ENCODE data around the gene GLO1.

The GLO1 gene

DNA sequence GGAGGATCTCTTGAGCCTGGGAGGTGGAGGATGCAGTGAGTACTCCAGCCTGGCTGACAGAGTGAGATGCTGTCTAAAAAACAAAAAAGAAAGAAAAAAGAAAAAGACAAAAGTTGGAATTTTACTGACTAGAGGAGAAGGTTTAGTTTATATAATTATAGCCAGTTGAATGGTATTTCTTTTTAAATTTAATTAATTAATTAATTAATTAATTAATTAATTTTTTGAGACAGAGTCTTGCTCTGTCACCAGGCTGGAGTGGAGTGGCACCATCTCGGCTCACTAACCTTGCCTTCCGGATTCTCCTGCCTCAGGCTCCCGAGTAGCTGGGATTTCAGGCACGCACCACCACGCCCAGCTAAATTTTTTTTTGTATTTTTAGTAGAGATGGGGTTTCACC is 20.8 kb upstream of the GLO1 start:
- TF ChIP-seq FOXP2 (optimal IDR thresholded peaks at IDR 0.05; ENCODE audit: borderline replicate concordance, extremely low read depth, extremely low read length, insufficient read depth) (no peak), SIN3A (IDR thresholded peaks at IDR 0.05; ENCODE audit: borderline replicate concordance, insufficient read depth, low read length) (no peak), POLR2AphosphoS5 (IDR thresholded peaks at IDR 0.05; ENCODE audit: low read depth, low read length) (no peak), TAF1 (IDR thresholded peaks at IDR 0.05; ENCODE audit: borderline replicate concordance, insufficient read depth, low read length) (no peak)
- TF ChIP-seq, protein P1, sequence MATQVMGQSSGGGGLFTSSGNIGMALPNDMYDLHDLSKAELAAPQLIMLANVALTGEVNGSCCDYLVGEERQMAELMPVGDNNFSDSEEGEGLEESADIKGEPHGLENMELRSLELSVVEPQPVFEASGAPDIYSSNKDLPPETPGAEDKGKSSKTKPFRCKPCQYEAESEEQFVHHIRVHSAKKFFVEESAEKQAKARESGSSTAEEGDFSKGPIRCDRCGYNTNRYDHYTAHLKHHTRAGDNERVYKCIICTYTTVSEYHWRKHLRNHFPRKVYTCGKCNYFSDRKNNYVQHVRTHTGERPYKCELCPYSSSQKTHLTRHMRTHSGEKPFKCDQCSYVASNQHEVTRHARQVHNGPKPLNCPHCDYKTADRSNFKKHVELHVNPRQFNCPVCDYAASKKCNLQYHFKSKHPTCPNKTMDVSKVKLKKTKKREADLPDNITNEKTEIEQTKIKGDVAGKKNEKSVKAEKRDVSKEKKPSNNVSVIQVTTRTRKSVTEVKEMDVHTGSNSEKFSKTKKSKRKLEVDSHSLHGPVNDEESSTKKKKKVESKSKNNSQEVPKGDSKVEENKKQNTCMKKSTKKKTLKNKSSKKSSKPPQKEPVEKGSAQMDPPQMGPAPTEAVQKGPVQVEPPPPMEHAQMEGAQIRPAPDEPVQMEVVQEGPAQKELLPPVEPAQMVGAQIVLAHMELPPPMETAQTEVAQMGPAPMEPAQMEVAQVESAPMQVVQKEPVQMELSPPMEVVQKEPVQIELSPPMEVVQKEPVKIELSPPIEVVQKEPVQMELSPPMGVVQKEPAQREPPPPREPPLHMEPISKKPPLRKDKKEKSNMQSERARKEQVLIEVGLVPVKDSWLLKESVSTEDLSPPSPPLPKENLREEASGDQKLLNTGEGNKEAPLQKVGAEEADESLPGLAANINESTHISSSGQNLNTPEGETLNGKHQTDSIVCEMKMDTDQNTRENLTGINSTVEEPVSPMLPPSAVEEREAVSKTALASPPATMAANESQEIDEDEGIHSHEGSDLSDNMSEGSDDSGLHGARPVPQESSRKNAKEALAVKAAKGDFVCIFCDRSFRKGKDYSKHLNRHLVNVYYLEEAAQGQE (IDR thresholded peaks at IDR 0.05; ENCODE audit: insufficient read depth in 1 of 2, low read depth in 2 of 2, low read length in 2 of 2): no peak

DNA sequence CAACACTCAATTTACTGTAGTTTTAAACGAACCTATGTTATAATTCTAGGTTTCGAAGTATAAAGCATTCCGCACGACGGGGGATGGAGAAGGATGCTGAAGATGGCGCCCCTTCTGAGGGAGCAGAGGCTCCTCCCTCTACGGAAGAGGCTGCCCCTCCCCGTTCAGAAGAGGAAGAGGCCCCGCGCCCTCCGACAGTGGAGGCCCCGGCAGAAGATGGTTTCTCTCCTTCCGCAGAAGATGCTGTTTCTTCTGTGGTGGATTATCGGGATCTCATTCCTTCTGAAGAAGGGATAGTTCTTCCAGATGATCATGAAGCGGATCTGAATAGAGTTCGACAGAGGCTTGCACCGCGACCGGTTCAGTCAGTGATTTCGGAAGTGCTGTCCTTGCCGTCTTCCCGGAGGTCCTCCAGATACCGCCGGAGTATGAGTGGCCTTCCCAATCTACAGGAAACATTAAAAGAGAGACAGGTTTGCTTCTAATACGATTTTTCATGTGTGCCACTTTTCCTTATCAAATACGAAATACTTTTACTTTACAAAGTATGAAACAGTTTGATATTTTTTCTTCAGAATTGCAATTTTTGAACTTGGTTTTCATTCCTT is 19.9 kb upstream of the GLO1 start:
- no peak for TF ChIP-seq FOXP2 (optimal IDR thresholded peaks at IDR 0.05; ENCODE audit: borderline replicate concordance, extremely low read depth, extremely low read length, insufficient read depth)
- no peak for TF ChIP-seq POLR2AphosphoS5 (IDR thresholded peaks at IDR 0.05; ENCODE audit: low read depth, low read length)
- TF ChIP-seq SIN3A (IDR thresholded peaks at IDR 0.05; ENCODE audit: borderline replicate concordance, insufficient read depth, low read length): no peak
- TF ChIP-seq, protein P1 (IDR thresholded peaks at IDR 0.05; ENCODE audit: insufficient read depth in 1 of 2, low read depth in 2 of 2, low read length in 2 of 2): no peak
- no peak for TF ChIP-seq TAF1 (IDR thresholded peaks at IDR 0.05; ENCODE audit: borderline replicate concordance, insufficient read depth, low read length)

DNA sequence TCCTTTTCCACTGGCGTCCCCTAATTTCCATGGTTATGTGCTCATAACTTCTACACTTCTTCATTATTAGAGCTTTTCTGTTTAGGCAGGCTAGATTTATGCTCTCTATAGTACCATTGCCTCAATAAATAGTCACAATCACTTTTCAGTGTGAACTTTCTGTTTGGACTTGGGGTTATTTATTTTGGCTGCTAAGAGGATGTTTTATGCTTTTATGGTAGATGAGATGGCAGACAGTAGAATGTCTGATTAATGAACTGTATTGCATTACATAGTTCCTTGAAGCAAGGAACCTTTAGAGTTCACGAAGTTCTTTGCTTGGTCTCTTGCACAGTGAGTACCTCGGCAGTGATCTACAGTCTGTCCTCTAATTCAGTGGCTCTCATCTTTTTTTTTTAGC is 19.1 kb upstream of the GLO1 start:
- TF ChIP-seq, protein P1 (IDR thresholded peaks at IDR 0.05; ENCODE audit: insufficient read depth in 1 of 2, low read depth in 2 of 2, low read length in 2 of 2): no peak
- no peak for TF ChIP-seq POLR2AphosphoS5 (IDR thresholded peaks at IDR 0.05; ENCODE audit: low read depth, low read length)

DNA sequence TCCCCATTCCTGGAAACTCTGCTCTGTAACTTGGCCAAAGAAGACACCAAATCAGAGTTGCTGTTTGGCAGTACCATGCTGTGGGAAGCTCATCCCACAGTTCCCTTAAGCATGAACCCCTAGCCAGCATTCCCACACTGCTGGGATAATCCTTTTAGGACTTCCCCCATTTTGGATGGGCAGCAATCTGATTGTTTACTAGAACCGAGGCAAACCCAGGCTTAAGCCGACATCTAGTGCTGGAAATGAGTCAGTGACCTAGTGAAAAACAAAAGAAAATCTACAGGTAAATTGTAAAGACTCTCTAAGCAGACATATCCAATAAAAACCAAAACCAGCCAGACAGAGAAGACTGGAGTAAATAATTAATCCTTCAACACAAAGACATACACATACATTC is 17.4 kb upstream of the GLO1 start:
- TF ChIP-seq, protein P1 (IDR thresholded peaks at IDR 0.05; ENCODE audit: insufficient read depth in 1 of 2, low read depth in 2 of 2, low read length in 2 of 2): no peak
- no peak for TF ChIP-seq SIN3A (IDR thresholded peaks at IDR 0.05; ENCODE audit: borderline replicate concordance, insufficient read depth, low read length)
- no peak for TF ChIP-seq FOXP2 (optimal IDR thresholded peaks at IDR 0.05; ENCODE audit: borderline replicate concordance, extremely low read depth, extremely low read length, insufficient read depth)
- TF ChIP-seq TAF1 (IDR thresholded peaks at IDR 0.05; ENCODE audit: borderline replicate concordance, insufficient read depth, low read length): no peak
- TF ChIP-seq POLR2AphosphoS5 (IDR thresholded peaks at IDR 0.05; ENCODE audit: low read depth, low read length): no peak

DNA sequence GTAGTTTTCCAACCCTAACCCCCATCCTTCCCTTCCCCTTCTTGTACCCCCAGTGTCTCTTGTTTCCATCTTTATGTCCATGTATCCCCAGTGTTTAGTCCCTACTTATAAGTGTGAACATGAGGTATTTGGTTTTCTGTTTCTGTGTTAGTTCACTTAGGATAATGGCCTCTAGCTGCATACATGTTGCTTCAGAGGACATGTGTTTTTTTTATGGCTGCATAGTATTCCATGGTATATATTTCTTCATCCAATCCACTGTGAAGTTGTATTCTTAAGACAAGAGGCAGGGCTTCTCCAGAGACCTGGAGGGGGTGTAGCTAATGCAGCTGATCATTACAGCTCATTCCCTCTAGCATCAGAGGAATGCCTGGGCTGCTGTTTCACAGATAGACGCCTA is 16.4 kb upstream of the GLO1 start:
- TF ChIP-seq, protein P1 (IDR thresholded peaks at IDR 0.05; ENCODE audit: insufficient read depth in 1 of 2, low read depth in 2 of 2, low read length in 2 of 2): no peak
- TF ChIP-seq FOXP2 (optimal IDR thresholded peaks at IDR 0.05; ENCODE audit: borderline replicate concordance, extremely low read depth, extremely low read length, insufficient read depth) (no peak), TAF1 (IDR thresholded peaks at IDR 0.05; ENCODE audit: borderline replicate concordance, insufficient read depth, low read length) (no peak), POLR2AphosphoS5 (IDR thresholded peaks at IDR 0.05; ENCODE audit: low read depth, low read length) (no peak), SIN3A (IDR thresholded peaks at IDR 0.05; ENCODE audit: borderline replicate concordance, insufficient read depth, low read length) (no peak)
